Raji (cell line): ENCODE data around the gene SRRM4.

Source experiments
- POLR2A ChIP-seq: IDR thresholded peaks from 2 replicates; pipeline ENCODE4 v1.6.1; 2011; ENCODE audit warnings: low read depth, low read length, control low read depth; ENCODE audit not compliant: insufficient read depth

The SRRM4 gene

DNA sequence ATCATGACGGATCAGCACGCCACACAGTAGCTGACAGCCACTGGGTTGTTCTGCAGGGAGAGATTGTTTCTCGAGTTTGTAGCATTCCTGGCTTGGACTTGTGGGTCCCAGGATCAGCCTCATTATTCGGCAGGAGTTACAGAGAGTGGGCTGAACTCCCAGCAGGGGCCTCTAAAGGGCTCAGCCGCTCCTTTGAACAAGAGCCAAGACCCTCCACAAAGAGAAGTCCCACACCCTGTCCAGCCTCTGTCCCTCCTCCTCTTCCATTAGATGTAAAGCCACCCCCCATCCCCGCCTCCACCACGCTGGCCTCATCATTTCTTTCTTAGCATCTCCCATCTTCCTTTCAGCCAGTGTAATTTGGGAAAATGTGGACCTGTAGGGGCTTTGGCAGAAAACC is 100.7 kb downstream of the SRRM4 start:
- no peak for TF ChIP-seq POLR2A

DNA sequence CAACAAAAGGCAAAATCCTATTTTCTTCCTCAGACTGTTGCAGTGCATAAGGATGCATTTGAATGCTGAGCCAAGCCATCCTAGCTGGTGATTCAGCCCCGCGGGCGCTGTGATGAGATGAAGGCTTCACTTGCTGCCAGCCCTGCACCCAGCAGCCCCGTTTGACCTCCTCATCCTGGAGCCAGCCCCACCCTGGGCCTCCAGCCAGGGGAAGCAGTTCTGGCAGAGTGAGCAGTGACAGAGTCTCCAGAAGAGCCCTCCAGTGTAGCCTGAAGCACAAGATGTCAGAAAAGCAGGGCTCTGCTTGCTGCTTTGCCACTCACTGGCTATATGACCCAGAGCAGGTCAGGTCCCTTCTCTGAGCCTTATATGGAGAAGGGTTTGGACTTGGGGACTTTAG is 101.2 kb downstream of the SRRM4 start:
- no peak for TF ChIP-seq POLR2A

DNA sequence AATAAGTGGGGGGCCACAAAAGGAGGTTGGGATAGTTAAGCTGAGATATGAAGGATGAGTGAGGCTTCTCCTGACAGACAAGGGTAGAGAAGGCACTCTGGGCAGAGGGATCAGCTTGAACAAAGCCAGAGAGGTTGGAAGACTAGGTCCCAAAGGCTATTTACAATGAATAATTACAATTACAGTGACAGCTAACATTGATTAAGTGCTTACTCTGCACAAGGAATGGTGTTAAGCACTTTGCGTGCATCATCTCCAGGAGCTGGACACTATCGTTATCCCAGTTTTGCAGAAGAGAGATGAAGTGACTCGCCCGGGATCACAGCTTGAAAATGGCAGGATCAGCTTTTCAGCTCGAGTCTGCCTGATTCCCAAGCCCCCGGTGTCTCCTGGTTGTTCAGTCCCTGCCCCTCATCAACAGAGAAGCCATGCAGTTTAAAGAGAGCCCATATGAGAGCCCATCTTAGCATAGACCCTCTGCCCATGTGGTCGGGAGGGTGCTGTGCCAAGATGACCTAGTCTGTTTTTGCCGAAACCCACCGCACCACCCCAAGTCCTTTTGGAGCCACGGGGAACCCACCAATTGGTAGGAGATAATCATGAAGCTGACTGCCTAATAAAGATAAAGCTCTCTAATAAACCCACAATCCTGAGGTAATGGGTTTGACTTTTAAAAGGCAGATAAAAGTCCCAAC is 107.5 kb downstream of the SRRM4 start:
- no peak for TF ChIP-seq POLR2A

DNA sequence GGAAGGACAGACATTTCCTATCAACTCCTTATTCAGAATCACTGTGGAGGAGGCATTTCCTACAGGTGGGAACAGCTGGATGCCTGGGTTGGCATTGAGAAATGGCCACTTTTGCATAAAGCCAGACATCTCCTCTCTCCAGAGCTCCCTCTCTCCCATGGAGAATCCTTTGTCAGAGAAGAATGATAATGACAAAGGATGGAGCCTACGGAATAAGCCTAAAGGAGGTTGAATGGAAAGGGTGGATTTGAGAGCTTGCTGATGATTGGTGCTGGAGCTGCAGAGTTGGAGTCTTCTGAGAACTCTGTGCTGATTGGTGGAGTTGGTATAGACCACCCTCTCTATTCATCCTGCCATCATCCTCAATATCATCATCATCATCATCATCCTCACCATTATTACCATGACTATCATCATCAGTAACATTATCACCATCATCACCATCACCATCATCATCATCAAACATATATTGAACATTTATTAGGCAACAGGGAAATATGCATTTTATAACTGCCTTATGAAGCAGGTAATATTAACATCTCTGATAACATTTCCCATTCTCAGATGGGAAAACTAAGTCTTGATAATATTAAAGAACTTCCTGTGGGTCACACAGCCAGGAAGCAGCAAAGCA is 108.2 kb downstream of the SRRM4 start:
- no peak for TF ChIP-seq POLR2A

DNA sequence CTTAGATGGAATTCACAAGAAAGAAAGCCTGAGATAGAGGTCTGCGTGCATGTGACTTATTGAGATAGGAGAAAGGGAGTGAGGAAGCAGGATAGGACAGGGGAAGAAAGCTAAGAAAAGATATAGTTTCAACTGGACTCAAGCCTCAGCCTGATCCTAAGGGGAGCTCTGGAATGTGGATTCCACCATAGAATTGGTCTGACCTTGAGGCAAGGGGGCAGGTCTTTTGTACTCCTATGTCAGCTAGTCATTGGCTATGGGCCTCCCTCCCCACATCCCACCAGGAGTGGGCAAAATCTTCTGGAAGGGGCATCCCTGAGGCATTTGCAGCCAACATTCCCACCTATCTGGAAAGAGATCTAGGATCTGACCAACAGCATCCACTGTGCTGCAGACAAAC is 108.9 kb downstream of the SRRM4 start:
- no peak for TF ChIP-seq POLR2A

DNA sequence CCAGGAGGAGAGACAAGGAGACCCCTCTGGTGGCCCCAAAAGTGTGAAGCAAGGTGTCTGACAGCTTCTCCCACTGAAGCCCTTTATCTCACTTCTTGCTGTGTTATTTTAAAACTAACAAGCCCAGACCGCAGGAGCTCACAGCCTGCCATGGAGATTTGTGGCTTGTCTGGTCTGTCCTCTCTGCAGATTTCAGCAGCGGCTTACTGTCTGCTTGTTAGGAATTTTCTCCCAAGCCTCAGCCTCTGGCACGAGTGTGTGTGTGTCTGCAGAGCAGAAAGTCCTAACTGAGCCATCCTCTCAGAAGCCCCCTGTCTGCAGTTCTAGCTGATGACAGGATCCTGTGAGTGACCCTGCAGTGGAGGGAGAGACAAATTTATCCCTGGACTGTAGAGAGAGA is 109.5 kb downstream of the SRRM4 start:
- TF ChIP-seq POLR2A: no peak

DNA sequence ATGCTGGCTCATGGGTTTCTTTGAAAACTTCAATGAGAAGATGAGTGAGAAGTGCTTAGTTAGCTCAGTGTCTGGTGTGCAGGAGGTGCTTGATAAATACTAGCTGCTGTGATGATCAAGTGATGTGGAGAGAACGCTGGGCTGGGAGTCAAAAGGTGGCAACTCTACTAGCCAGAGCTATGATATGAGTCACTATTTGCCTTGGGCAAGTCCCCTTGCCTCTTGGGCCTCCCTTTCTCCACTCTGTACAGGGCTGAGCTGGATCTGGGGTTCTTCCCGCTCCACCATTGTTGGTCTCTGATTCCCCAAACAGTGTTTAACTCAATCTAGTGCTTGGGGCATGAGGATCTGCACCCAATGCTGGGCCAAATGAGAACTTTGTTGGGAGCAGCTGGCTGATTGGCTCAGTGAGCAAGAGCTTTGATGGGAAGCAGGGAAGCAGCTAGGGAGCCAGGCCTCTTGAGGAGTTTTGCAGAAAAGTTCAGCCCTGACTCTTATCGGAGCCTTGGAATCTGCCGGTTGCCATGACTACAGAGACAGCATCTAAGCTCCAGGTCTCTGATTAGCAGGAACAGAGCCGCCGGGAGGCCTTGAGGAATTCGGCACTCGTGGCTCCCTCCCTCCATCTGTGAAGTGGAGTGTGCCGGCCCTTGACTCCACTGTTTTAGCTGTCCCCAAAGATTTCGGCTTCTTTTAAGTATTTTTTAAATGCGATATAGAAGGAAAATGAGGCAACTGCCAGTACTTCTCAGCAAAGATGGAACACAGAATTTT is 115.3 kb downstream of the SRRM4 start:
- no peak for TF ChIP-seq POLR2A

DNA sequence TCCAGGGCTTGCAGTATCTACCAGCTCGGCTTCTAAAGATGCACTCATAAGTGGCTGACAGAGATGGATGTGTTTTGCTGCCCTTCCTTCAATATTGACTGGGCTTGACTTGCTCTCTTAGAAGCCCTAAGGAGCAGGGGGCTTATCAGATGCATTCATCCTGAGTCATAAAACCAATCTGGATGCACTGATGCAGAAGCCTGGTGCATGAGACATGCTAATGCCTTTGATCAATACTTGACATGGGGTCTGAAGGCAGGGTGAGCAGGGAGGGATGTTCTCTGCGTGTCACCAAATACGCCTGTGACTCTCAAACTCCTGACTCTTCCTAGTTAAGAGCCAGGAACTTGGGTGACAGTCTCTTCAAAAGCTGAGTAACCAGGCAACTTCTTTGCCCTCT is 119.6 kb downstream of the SRRM4 start:
- TF ChIP-seq POLR2A: no peak

DNA sequence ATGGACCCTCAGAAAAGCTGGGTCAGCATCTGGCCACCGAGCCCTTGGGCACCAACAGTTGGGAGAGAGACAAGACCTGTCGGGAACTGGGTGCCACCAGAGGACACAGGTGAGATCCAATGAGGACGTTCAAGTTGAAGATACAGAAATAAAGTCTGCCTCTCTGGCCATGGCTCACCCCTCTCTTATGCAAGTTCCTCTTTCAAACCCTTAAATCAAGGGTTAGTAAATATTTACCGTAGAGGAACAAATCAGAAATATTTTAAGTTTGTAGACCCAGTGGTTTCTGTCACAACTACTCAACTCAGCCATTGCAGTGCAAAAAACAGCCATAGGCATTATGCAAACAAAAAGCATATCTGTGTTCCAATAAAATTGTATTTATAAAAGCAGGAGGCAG is 120.9 kb downstream of the SRRM4 start:
- TF ChIP-seq POLR2A: no peak

DNA sequence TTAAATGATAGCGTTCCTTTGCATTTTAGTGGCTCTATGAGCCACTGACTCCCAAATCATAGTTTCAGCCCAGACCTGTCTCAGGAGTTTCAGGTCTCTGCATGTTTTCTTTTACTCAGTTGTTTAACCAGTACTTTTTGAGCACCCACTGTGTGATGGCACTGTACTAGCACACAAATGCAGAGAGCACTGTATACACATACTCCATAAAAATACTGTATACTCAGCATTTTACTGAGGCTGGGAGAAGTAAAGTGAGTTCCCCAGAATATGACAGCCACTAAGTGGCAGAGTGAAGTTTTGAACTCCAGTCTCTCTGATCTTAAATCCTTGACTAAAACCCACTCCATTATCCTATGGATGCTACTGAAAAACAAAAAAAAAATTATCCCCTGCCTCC is 121.4 kb downstream of the SRRM4 start:
- no peak for TF ChIP-seq POLR2A

DNA sequence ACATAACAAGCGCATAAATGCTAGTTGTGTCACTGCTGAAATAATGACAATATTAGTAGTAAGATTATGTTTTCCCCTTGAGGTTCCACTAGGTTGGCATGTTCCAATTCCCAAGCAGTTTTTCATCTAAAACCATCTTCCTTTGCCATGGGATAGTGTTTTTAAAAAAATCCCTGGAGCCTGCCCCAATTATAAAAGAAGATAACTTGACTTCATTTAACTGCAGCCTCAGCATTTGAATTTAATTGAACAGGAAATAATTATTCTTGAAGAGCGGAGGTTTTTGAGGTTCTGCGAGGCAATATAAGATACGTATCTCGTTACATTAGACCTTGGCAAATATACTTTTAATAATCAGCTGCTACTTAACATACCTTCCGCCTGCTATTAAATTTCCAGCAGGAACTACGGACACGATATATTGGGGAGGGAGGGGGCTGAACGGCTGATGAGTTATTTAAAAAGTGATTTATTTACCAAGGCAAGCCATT is 132.2 kb downstream of the SRRM4 start:
- no peak for TF ChIP-seq POLR2A

DNA sequence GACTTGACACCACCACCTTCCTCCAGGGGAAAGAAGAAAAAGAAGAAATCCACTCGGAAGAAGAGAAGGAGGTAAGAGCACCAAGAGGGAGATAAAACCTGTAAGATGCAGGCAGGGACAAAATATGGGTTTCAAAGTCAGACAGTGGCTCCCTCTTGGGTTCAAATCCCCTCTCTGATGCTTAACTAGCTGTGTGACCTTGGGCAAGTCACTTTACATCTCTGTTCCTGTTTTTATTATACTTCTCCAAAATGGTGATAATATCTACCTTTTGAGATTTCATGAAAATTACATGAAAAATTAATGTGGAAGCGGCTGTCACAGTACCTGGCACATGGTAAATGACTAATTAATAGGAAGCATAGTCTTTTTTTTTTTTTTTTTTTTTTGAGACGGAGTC is 133.0 kb downstream of the SRRM4 start:
- no peak for TF ChIP-seq POLR2A

DNA sequence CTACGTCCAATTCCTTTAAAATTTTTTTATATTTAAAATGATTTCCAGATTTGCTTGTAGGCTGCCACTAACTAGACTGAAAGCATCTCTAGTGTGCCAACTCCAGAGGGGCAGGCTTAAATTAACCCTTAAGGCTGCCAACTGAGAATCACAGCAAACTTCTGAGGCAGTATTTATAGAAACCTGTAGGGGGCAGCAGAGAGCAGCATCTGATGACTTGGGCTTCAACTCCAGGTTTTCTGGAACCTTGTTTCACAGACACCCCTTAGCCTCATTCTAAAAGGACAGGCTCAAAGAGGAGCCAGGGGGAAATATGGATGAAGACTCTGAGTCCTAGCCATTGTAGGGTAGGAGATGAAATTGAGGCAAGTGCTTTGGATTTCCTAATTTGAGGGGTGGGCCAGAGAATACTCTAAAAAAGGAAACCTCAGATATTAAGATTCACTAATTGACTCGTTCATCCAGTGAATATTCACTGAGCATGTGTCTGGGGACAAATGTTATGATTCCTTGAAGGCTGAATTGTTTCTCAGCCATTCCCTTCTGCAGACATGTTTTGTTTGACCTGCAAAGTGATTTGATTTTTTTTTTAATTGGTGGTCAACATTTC is 134.1 kb downstream of the SRRM4 start:
- TF ChIP-seq POLR2A: no peak

DNA sequence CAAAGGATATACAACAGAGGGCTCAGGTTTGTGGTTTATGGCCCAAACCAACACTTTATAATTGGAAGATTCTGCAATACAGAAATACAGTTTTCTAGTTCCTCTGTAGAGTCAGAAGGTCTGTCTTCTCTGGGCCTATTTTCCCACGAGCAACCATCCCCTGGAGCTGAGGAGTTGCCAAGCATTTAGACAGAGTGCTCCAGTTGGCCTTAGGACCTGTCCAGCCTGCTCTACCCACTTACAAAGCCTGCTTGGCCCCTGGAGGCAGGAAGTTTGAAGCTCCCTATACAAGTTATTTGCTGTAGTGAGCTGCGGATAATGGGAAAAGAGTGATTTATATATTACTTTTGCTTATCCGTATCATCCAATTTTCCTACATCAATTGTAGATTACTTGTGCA is 136.6 kb downstream of the SRRM4 start:
- no peak for TF ChIP-seq POLR2A

DNA sequence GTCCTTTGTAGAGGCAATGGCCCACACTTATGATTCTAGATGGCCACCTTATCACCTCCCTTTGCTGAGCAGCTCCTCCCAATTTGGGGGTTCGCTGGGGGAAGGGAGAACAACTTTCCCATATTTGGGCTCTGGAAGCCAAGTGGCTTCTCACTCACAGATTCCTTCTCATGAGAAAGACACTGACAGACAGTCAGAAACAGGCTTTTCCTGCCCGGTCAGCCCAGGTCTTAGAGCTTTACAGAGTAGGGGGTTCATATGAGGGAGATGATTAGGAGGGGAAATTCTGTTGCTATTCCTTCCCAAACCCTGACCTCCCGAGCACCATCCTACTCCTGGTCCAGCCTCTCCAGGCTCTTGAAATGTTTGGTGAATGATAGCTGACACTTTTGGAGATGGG is 137.3 kb downstream of the SRRM4 start:
- no peak for TF ChIP-seq POLR2A

DNA sequence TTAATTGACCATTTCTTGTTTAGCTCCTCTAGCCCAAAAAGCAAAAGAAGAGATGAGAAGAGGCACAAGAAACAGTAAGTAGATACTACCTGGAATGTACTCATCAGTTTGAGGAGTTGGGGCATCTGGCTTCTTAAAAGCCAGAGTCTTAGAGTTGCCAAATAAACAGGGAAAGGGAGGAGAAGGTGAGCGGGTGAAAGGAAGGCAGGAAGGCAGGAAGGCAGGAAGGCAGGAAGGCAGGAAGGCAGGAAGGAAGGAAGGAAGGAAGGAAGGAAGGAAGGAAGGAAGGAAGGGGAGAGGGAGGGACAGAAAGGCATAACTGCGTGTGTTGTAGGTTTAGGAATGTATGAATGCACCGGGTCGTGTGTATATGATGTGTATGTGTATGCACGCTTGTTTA is 140.7 kb downstream of the SRRM4 start:
- TF ChIP-seq POLR2A: no peak
